Renal cortical epithelial cell (primary cell): Measurements from ENCODE around the gene ZNF24. TPM values are rescaled to one million over a fixed set of nuclear protein-coding genes. Genes with fewer than 3 reads are reported as not detected.
A peak's percentile ranks its signal among the peaks of the same experiment; 100 is the strongest.

Source experiments
- DNase-seq: peaks from one replicate; pipeline ENCODE4 v3.0.0-alpha.2; 2011; ENCODE audit warnings: low read depth
- total RNA-seq: library from RNA; depleted of rRNA; stranded (reverse); fragments of >200 nt; gene quantifications from 2 replicates; pipeline ENCODE4 v1.2.3, GENCODE V29; 2014

The ZNF24 gene
- 54.0 and 55.5 TPM in 2 replicates for total RNA-seq

DNA sequence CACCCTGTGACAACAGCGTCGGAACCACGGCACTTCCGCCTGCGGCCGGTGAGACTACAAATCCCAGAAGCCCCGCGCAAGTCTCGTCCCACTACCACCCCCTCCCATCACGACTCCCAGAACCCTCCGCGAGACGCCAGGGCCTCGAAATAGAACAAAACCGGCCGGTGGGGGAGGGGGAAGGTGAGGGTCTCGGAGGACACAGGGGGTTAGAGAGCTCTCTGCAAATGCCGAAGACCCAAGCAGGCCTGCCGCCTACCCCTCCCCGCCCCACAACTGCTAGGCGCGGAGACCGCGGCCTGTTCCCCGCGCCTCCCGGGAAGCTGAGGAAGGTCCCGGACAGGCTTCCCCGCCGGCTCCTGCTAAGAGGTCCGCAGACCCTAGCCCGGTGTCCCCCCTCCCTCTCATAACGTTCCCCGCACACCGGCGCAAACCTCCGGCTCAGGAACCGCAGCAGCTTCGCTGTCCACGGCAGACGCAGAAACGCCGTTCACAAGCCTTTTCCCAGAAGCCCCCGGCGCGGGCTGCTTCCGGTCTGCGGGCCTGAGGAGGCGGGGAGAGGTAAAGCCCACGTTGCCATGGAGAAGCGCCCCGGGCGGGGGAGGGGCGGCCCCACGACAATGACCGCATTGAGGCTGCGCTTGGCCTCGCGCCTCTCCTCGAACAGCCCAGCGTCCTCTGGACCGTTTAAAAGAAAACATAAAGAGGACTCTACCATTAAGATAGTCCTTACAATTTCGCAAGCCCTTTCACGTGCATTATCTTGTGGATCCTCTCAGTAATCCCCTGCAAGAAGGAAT is at the start of gene ZNF24:
Gene ZNF24, minus strand, starts transcription at position 485 of the 800 bp plus-strand sequence. CDS start 3,770 bp downstream, outside the sequence.
- peak; percentile 74 for DNase-seq

GRCh38 chr18:35393716-35394115 is 49.5 kb upstream of the ZNF24 start:
- DNase-seq, result no peak

DNA sequence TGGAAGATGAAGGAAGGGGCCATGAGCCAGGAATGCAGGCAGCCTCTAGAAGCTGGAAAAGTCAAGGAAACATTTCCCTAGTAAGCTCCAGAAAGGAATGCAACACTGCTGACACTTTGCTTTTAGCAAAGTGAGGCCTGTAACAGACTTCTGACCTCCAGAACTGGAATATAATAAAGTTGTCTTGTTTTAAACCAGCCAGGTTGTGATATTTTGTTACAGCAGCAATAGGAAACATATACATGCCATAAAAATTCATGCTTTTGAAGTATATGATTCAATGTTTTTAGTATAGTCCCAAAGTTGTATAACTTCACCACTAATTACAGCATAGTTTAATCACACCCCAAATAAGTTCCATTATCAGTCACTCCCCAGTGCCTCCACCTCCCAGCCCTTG is 48.2 kb upstream of the ZNF24 start:
- no peak for DNase-seq

- DNase-seq, result no peak
Measured at GRCh38 chr18:35390951-35391700, 46.9 kb upstream of the ZNF24 start.

DNA sequence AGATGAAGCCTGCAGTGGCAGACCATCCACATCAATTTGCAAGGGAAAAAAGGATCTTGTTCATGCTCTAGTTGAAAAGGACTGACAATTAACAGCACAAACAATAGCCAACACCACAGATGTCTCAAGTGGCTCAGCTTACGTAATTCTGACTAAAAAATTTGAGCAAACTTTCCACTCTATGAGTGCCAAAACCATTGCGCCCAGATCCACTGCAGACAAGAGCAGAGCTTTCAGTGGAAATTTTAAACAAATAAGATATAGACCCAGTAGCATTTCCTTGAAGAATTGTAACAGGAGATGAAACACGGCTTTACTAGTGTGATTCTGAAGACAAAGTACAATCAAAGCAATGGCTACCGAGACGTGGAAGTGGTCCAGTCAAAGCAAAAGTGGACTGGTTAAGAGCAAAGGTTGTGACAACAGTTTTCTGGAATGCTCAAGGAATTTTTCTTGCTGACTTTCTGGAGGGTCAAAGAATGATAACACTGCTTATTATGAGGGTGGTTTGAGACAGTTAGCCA is 44.9 kb upstream of the ZNF24 start:
- DNase-seq, result no peak

DNA sequence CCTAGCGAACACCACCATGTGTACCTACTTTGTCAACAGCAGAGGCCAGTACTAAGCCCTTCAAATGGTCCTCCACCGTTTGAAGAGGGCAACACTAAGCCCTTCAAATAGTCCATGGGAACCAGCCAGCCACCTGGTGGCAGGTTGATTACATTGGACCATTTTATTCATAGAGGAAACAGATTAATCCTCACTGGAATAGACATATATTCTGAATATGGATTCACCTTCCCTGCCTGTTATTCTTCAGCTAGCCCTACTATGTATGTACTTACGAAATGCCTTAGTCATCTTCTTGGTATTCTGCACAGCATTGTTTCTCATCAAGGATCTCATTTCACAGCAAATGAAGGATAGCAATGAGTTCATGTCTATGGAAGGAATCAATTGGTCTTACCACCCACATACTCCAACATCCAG is 42.9 kb upstream of the ZNF24 start:
- DNase-seq, result no peak

DNA sequence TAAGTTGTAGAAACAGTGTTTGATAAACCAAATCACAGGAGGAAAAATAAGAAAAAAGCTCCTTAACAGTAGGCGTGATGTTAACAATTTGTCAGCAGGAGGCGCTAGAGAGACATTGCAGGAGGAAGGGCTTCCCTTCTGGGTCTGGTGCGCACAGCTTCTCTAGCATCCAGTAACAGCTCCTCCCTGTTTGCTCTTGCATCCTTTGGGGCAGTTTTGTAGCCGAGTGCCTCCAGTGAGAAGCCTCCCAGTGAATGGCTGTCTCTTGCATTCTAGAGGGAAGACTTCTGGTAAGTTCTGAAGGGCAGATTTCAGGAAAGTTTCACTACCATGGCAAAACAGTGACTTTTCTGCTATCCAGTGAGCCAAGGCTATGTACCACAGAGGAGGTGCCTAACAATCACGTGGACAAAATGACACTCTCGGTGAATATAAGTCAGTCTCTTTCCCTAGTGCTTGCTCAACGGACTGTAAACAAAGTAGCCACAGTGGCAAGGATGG is 42.4 kb upstream of the ZNF24 start:
- peak; percentile 81 for DNase-seq

DNA sequence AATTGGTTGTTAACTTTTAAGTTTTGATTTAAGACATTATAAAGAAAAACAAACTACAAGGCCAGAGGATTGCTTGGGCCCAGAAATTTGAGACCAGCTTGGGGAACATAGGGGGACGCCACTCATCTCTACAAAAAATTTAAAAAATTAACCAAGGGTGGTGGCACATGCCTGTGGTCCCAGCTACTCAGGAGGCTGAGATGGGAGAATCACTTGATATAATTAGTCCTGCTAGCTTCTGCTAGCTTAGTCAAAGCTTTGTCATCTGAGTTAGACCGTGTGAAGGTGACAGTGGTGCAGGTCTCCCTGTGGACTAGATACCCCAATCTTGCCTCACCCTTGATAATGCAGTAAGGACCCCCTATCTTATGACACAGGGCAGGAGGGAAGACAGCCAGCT is 38.9 kb upstream of the ZNF24 start:
- DNase-seq, result no peak

- no peak for DNase-seq
Measured at GRCh38 chr18:35379421-35379820, 35.2 kb upstream of the ZNF24 start.

- DNase-seq, result no peak
Measured at GRCh38 chr18:35378574-35378896, 34.3 kb upstream of the ZNF24 start.

- DNase-seq, result no peak
Measured at GRCh38 chr18:35377875-35378573, 33.8 kb upstream of the ZNF24 start.

DNA sequence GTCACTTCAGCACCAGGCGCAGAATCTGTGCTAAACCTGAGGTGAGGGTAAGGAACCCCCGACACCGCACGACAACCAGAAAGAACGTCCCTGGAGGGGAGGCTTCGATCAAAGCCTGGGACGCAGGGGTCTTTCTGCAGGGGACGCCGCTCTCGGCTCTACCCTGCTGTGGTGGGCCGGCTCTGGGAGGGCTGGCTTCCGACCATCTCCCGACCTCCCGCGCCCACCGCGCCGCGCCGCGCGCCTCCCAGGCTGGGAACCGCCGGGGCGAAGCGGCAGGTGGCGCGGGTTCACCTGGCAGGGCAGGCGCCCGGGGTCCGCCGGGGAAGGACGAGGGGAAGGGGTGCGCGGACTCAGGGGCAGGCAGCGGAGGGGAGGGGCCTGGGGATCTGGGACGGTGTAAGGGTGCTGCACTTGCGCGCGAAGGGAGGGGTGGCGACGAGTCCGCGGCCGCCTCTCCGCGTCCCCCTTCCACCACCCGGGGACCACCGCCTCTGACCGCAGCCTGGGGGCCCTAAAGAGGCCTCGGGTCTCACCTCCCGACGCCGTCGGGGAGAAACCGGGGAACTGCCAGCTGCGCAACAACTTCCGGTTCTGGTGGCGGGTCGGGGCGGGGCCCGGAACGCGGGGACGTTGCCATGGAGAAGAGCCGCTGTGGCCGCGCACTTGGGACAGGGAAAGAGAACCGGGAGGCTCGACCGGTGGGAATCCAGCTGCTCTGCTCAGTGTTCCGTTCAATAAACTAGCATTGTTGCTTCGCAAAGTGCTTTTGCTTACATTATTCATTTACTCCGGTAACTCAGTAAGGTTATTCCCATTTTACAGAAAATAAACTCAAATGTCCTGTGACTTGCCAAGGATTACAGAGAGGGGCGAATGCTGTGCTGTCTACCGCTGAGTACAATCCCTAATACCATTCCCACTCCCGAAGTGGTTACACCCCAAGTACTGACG is 32.8 kb upstream of the ZNF24 start, which contains the start of gene ZNF396:
Gene ZNF396, minus strand, starts transcription at position 596 of the 954 bp plus-strand sequence. CDS start 3,045 bp downstream, outside the sequence.
- peak; percentile 32 for DNase-seq

- DNase-seq, result no peak
Measured at GRCh38 chr18:35376393-35376741, 32.1 kb upstream of the ZNF24 start.

DNA sequence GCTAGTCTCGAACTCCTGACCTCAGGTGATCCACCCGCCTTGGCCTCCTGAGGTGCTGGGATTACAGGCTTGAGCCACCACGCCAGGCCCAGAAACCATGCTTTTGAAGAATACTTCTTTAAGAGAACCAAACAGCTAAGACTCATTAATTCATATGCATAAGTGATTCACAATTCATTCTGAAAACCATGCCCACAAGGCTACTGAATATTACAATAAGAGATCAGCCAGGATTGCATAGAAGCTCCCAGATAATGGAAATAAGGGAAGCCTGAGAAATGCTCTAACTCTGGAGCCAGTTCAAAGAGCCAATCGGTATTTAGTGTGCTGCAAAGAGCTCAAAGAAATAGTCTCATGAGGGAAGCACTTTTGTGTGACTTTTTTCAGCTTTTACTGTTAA is 30.5 kb upstream of the ZNF24 start:
- DNase-seq, result no peak

DNA sequence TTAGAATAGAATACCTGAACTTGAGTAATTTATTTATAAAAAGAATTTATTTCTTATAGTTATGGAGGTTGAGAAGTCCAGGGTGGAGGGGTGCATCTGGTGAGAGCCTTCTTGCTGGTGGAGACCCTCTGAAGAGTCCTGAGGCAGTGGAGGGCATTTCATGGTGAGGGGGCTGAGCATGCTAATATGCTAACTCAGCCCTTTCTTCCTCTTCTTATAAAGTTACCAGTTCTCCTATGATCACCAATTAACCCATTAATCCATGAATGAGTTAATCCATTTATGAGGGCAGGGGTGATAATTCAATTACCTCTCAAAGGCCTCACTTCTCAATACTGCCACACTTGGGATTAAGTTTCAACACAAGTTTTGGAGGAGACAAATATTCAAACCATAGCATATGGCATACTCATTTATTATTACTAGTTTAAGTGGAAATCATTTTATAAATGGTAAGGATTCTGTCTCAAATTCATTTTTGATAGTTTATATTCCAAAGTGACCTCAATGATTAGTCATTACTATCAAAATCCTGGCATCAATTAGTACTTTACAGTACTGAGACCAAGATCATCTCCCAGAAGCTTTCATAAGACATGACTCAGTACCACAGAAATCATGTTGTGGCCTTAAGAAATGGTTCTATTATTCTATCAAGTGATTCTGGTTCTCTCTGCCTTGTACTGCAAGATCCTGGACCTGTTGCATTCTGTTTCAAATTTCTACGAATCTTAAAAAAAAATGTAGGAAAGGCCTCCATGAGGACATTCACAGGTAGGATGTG is 27.4 kb upstream of the ZNF24 start:
- DNase-seq, result no peak

DNA sequence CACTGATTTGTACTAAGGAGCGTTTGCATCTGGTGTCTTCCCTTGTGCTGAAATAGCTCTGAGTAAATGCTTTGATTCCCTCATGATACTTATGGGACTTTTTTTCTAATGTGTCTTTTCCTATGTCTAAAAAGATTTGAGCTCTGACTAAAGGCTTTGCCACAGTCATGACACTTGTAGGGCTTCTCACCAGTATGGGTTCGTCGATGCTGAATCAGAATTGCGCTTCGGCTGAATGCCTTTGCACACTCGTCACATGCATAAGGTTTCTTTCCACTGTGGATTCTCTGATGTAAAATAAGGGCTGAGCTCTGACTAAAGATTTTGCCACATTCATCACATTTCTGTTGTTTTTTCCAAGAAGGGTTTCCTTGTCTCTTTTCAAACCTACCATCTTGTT is 24.9 kb upstream of the ZNF24 start:
- no peak for DNase-seq

GRCh38 chr18:35368595-35368994 is 24.4 kb upstream of the ZNF24 start:
- DNase-seq, result no peak

DNA sequence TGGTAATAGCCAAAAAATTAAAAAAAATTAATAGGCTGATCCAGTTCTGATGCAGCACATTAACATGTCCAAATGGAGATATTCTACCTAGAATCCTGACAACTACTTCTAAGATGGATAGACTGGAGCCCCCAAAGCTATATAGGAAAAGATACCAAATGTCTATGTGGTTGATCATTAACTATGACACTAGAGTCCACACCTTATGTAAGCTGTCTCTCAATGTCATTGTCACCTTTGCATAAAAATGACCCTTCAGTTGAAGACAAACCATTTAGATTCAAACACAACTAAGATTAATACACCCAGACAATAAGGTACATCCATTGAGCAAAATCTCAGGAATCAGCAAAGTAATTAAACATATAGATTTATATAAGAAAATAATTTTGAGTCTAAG is 18.3 kb upstream of the ZNF24 start:
- no peak for DNase-seq

- DNase-seq, result no peak
Measured at GRCh38 chr18:35361570-35362321, 17.5 kb upstream of the ZNF24 start.
